DOHH2 (cell line): Measurements from ENCODE around the gene USP31.

Source experiments
- EZH2phosphoT487 ChIP-seq: fragments of 200-600 bp; sonication (generic); IDR thresholded peaks from 2 replicates; pipeline ENCODE4 v1.6.1; 2017; ENCODE audit warnings: borderline replicate concordance, mild to moderate bottlenecking, antibody characterized with exemption, low read length, moderate library complexity, mixed read lengths
- TF ChIP-seq, protein P1 (sequence below): fragments of 200-600 bp; sonication (generic); IDR thresholded peaks from one replicate; pipeline ENCODE4 v1.5.1; 2014; ENCODE audit warnings: antibody characterized with exemption, mild to moderate bottlenecking, low read depth, low read length; ENCODE audit not compliant: poor library complexity, severe bottlenecking

DNA sequence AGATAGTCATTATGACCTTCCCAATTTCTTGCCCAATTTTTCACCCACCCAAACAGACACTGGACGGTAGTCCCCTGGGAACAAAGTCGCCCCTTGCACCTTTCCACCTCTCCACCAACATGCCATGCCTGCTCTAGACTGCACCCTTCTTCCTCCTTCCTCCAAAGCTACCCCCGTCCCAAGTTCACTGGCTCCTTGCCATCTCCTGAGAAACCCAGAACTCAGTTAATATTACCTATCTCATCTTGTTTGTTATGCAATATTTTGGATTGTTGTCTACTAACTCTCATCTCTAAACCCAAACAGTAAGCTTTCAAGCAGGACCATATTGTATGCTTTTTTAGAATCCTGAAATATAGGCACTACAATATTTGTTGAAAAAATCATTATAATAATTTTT lies 63.3 kb downstream of the USP31 start:
- TF ChIP-seq, protein P1, sequence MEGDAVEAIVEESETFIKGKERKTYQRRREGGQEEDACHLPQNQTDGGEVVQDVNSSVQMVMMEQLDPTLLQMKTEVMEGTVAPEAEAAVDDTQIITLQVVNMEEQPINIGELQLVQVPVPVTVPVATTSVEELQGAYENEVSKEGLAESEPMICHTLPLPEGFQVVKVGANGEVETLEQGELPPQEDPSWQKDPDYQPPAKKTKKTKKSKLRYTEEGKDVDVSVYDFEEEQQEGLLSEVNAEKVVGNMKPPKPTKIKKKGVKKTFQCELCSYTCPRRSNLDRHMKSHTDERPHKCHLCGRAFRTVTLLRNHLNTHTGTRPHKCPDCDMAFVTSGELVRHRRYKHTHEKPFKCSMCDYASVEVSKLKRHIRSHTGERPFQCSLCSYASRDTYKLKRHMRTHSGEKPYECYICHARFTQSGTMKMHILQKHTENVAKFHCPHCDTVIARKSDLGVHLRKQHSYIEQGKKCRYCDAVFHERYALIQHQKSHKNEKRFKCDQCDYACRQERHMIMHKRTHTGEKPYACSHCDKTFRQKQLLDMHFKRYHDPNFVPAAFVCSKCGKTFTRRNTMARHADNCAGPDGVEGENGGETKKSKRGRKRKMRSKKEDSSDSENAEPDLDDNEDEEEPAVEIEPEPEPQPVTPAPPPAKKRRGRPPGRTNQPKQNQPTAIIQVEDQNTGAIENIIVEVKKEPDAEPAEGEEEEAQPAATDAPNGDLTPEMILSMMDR: no peak
- TF ChIP-seq EZH2phosphoT487: no peak
